H1 (cell line): ENCODE data around the gene INAFM2. TPM values are rescaled to one million over a fixed set of nuclear protein-coding genes. Genes with fewer than 3 reads are reported as not detected.

ENCODE experiments used
- CHD1 ChIP-seq: IDR thresholded peaks from 2 replicates; pipeline ENCODE4 v1.6.1; 2012; ENCODE audit warnings: low read depth, low read length, improper control_type of control experiment
- FOSL1 ChIP-seq: IDR thresholded peaks from 2 replicates; pipeline ENCODE4 v1.6.1; 2011; ENCODE audit warnings: mild to moderate bottlenecking, low read depth, low read length, moderate library complexity; ENCODE audit not compliant: insufficient read depth
- GABPA ChIP-seq: IDR thresholded peaks from 2 replicates; pipeline ENCODE4 v1.6.1; 2011; ENCODE audit warnings: mild to moderate bottlenecking, low read length, moderate library complexity, borderline replicate concordance; ENCODE audit not compliant: insufficient read depth
- ZNF274 ChIP-seq: IDR thresholded peaks from 2 replicates; pipeline ENCODE4 v1.7.0; 2012; ENCODE audit warnings: low read length, borderline replicate concordance; ENCODE audit errors: extremely low read depth
- polyA plus RNA-seq, 7 experiments: library from polyadenylated mRNA; depleted of rRNA in 3 of 7; stranded (reverse) in 5 of 7; unstranded in 2 of 7; fragments of >200 nt in 5 of 7; fragments of 200-250 nt in 2 of 7; gene quantifications; 1 replicate in 5 of 7; 2 replicates in 1 of 7; 4 replicates in 1 of 7; pipeline versions ENCODE4 v1.2.1 to v1.2.3, GENCODE V29; 2011 to 2013; ENCODE audit warnings: missing spikeins in 2 of 7, mixed read lengths in 2 of 7
- total RNA-seq: library from RNA; stranded (reverse); fragmentation: NEBNext Ultra II Directional; extraction: Animal tissue kit (Norgen Biotek cat#: 25700); gene quantifications from 2 replicates; pipeline ENCODE4 v1.2.1, GENCODE V29; 2021

The INAFM2 gene
- total and polyA plus RNA-seq, 2 of the 8 experiments (the other 6 are each of a cell fraction or from before 2014, with no cell fraction given): 15.3 to 35.1 TPM

DNA sequence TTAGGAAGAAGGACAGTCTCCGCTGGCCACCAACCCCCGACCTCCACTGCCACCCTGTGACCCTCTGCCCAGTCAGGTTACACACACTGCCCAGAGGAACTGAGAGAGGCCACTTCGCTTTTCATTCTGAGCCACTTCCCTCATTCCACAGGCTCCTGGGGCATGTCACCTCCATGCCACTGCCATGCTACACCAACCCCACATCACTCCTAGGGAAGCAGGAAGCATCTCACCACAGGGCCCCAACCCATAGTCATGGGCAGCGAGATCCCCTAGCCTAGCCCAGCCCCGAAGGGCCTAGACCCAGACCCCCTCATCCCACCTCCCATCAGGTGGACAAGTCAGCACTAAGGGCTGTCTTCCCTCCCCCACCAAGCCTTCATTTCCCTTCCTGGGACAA, 17.1 kb upstream of the INAFM2 start (continued):
- TF ChIP-seq FOSL1 (no peak), GABPA (no peak), ZNF274 (no peak), CHD1 (no peak)
